ENCODE data around the gene TMPRSS12. TPM values are rescaled to one million over a fixed set of nuclear protein-coding genes. Genes with fewer than 3 reads are reported as not detected.

The TMPRSS12 gene
- total and polyA plus RNA-seq, 9 of the 15 experiments (the other 6 are each of a cell fraction or from before 2014, with no cell fraction given): 0.04 TPM; not detected in 8

DNA sequence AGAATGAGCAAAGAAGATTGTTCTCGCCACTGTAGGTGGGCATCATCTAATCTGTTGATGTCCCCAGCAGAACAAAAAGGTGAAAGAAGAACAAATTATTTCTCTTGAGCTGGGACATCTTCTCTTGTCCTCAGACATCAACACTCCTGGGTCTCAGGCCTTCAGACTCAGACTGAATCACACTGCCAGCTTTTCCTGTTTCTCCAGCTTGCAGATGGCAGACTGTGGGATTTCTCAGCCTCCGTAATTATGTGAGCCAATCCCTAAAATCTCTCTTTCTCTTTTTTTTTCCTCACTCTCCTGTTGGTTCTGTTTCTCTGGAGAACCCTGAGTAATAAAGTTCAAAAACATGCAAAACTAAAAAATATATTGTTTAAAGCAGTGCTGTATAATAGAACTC is 3.7 kb upstream of the TMPRSS12 start:
- no peak for FAIRE-seq
- no peak for TF ChIP-seq MBD2 (IDR thresholded peaks at IDR 0.05; ENCODE audit: borderline replicate concordance, low read depth)
- TF ChIP-seq ZNF79 (CRISPR knock-in tag; IDR thresholded peaks at IDR 0.05; ENCODE audit: low read depth): no peak
- TF ChIP-seq GATAD2A (IDR thresholded peaks at IDR 0.05): no peak
- no peak for TF ChIP-seq MAX (CRISPR knock-in tag; IDR thresholded peaks at IDR 0.05)
- no peak for TF ChIP-seq ZNF175 (CRISPR knock-in tag; IDR thresholded peaks at IDR 0.05; ENCODE audit: low read depth)
- TF ChIP-seq RBM25 (IDR thresholded peaks at IDR 0.05; ENCODE audit: low read depth, low read length, severe bottlenecking): no peak
- no peak for TF ChIP-seq MEF2A (IDR thresholded peaks at IDR 0.05; ENCODE audit: control insufficient read depth, low read depth, low read length)
- no peak for TF ChIP-seq ZNF316 (IDR thresholded peaks at IDR 0.05)
- no peak for TF ChIP-seq DNMT1 (IDR thresholded peaks at IDR 0.05)
- TF ChIP-seq CHD1 (IDR thresholded peaks at IDR 0.05; ENCODE audit: low read length): no peak
- TF ChIP-seq NCOR1 (IDR thresholded peaks at IDR 0.05): no peak
- no peak for TF ChIP-seq ZFP36 (IDR thresholded peaks at IDR 0.05; ENCODE audit: low read depth, low read length, partially characterized antibody)
- TF ChIP-seq FOXA1 (IDR thresholded peaks at IDR 0.05; ENCODE audit: borderline replicate concordance): no peak
- no peak for TF ChIP-seq DIDO1 (tag; IDR thresholded peaks at IDR 0.05; ENCODE audit: low read depth)
- TF ChIP-seq ZBTB34 (CRISPR knock-in tag; IDR thresholded peaks at IDR 0.05): no peak
- TF ChIP-seq ZNF23 (CRISPR knock-in tag; IDR thresholded peaks at IDR 0.05): no peak
- no peak for TF ChIP-seq MXI1 (IDR thresholded peaks at IDR 0.05; ENCODE audit: low read depth, low read length)
- no peak for TF ChIP-seq ZFP30 (CRISPR knock-in tag; IDR thresholded peaks at IDR 0.05; ENCODE audit: borderline replicate concordance)
- CTCF ChIA-PET (ENCODE audit: low intra/inter-chr PET ratio): no interaction called here
- POLR2A ChIA-PET: no interaction called here
- WGBS (ENCODE audit: insufficient coverage, low coverage, missing lambda C conversion rate): 23% methylated on average over 2 of the region's 2 CpGs
- no peak for DNase-seq (ENCODE audit: extremely low read depth in 1 of 4, low spot score in 3 of 4)
- H3K27ac ChIP-seq (ENCODE audit: extremely low read depth, low read depth, low read length): no peak overlapping the region
- H3K36me3 ChIP-seq (ENCODE audit: control insufficient read depth, insufficient read depth, low read length): no peaks in the 10 kb centered on the region
- no peak overlapping the region for H3K4me3 ChIP-seq
- no peak overlapping the region for H3K9ac ChIP-seq (ENCODE audit: insufficient read depth in 1 of 2, low read depth in 2 of 2, low read length in 2 of 2)
- H3K4me1 ChIP-seq (replicated peaks in 1 of 2; ENCODE audit: control insufficient read depth in 2 of 2, insufficient read depth in 2 of 2, low read length in 2 of 2): peaks cover 5 to 8% of the 10 kb centered on the region in 2 experiments; a peak in 3 of 5 replicates
- H3K9me1 ChIP-seq (ENCODE audit: control insufficient read depth, insufficient read depth, low read length): no peaks in the 10 kb centered on the region
- no peaks in the 10 kb centered on the region for H3K79me2 ChIP-seq (ENCODE audit: control insufficient read depth, insufficient read depth, low read length)
- intact Hi-C loops (cut with micrococcal nuclease) (no loop called here), in situ Hi-C loops (cut with MboI) (no loop called here)
- H3K27me3 ChIP-seq (ENCODE audit: control insufficient read depth in 2 of 2, insufficient read depth in 2 of 2, low read length in 2 of 2): no peaks in the 10 kb centered on the region
- H3K9me3 ChIP-seq (replicated peaks; ENCODE audit: control insufficient read depth, insufficient read depth, low read depth, low read length): peaks cover 5% of the 10 kb centered on the region
- ATAC-seq: no peak
- no TSS peak for BruUV-seq (replicated peaks)
- H2AFZ ChIP-seq (ENCODE audit: low read depth, low read length): no peak overlapping the region
- no peaks in the 10 kb centered on the region for H4K20me1 ChIP-seq (replicated peaks; ENCODE audit: control insufficient read depth, insufficient read depth, low read length)
- no peak overlapping the region for H3K4me2 ChIP-seq (ENCODE audit: insufficient read depth, low read length)
